IMR-90 (cell line): ENCODE data around the gene THOC6. TPM values are rescaled to one million over a fixed set of nuclear protein-coding genes. Genes with fewer than 3 reads are reported as not detected.

Experiments used
- ATAC-seq: fragments of 200-7000 bp; cut with Tn5 transposase; 2 replicates; pipeline ENCODE4 v1.9.1; 2020; ENCODE audit warnings: low read depth, mild to moderate bottlenecking, moderate library complexity
- BruUV-seq: library from RNA; stranded (reverse); fragments of 400-500 nt; replicated peaks from 2 replicates; lab custom pipeline; 2021; lab: Mats Ljungman, UMichigan
- CTCF ChIA-PET: fragments of 300-600 bp; formaldehyde crosslinking; extraction: SDS; loops from one replicate; lab custom pipeline; 2021; ENCODE audit warnings: antibody characterized with exemption; lab: Yijun Ruan, JAX
- POLR2A ChIA-PET: fragments of 300-600 bp; sonication (Branson Sonifier 250); formaldehyde crosslinking; loops from one replicate; lab custom pipeline; 2022; ENCODE audit warnings: antibody characterized with exemption; ENCODE audit not compliant: unreplicated experiment; lab: Charles Lee
- DNase-seq: peaks from one replicate; pipeline ENCODE4 v3.0.0; 2013
- H2AFZ ChIP-seq: replicated peaks from 2 replicates; pipeline ENCODE3; 2013; ENCODE audit warnings: low read length, mild to moderate bottlenecking; ENCODE audit not compliant: poor library complexity
- H2AK5ac ChIP-seq: 2 replicates; pipeline ENCODE4 v1.6.1; 2013; ENCODE audit warnings: low read depth, low read length, inconsistent platforms
- H2AK9ac ChIP-seq: replicated peaks from 2 replicates; pipeline ENCODE3; 2013; ENCODE audit warnings: mild to moderate bottlenecking, low read depth, low read length, moderate library complexity; ENCODE audit not compliant: poor library complexity
- H2BK120ac ChIP-seq: 2 replicates; pipeline ENCODE4 v1.6.1; 2013; ENCODE audit warnings: low read depth, low read length, inconsistent platforms
- H2BK15ac ChIP-seq: 3 replicates; pipeline ENCODE4 v1.6.1; 2013; ENCODE audit warnings: low read depth, low read length, inconsistent platforms
- H2BK20ac ChIP-seq: 2 replicates; pipeline ENCODE4 v1.6.1; 2013; ENCODE audit warnings: low read depth, mild to moderate bottlenecking, inconsistent platforms, low read length, moderate library complexity
- H2BK5ac ChIP-seq: 2 replicates; pipeline ENCODE4 v1.6.1; 2013; ENCODE audit warnings: mild to moderate bottlenecking, low read depth, low read length, inconsistent platforms; ENCODE audit not compliant: poor library complexity, severe bottlenecking
- H3K14ac ChIP-seq: replicated peaks from 2 replicates; pipeline ENCODE4 v1.6.1; 2013; ENCODE audit warnings: low read depth, low read length, inconsistent platforms
- H3K18ac ChIP-seq: 2 replicates; pipeline ENCODE4 v1.6.1; 2013; ENCODE audit warnings: low read depth, low read length, control low read depth
- H3K23ac ChIP-seq: 2 replicates; pipeline ENCODE4 v1.6.1; 2013; ENCODE audit warnings: low read depth, low read length, inconsistent platforms
- H3K27ac ChIP-seq: 2 replicates; pipeline ENCODE4 v1.5.1; 2013; ENCODE audit warnings: mild to moderate bottlenecking, control low read depth, low read length; ENCODE audit not compliant: insufficient read depth
- H3K27me3 ChIP-seq: 2 replicates; pipeline ENCODE4 v1.6.1; 2013; ENCODE audit warnings: low read length; ENCODE audit not compliant: control insufficient read depth, insufficient read depth
- H3K36me3 ChIP-seq: 2 replicates; pipeline ENCODE4 v1.6.1; 2013; ENCODE audit warnings: low read length, mixed read lengths; ENCODE audit not compliant: control insufficient read depth, insufficient read depth
- H3K4ac ChIP-seq: 2 replicates; pipeline ENCODE4 v1.6.1; 2013; ENCODE audit warnings: low read depth, low read length, inconsistent platforms
- H3K4me1 ChIP-seq: 2 replicates; pipeline ENCODE4 v1.6.1; 2013; ENCODE audit warnings: low read length, mixed read lengths; ENCODE audit not compliant: control insufficient read depth, insufficient read depth
- H3K4me2 ChIP-seq: 2 replicates; pipeline ENCODE4 v1.6.1; 2013; ENCODE audit warnings: low read depth, mild to moderate bottlenecking, control low read depth, low read length, moderate library complexity
- H3K4me3 ChIP-seq: 2 replicates; pipeline ENCODE4 v1.5.1; 2013; ENCODE audit warnings: low read depth, mild to moderate bottlenecking, control low read depth, low read length, moderate library complexity; ENCODE audit not compliant: insufficient read depth
- H3K56ac ChIP-seq: 2 replicates; pipeline ENCODE4 v1.6.1; 2013; ENCODE audit warnings: low read length, inconsistent platforms; ENCODE audit not compliant: insufficient read depth; ENCODE audit errors: extremely low read depth
- H3K79me1 ChIP-seq, 2 experiments: 2 replicates each; pipeline ENCODE4 v1.6.1; 2013; ENCODE audit warnings: low read length in 2 of 2, inconsistent platforms in 1 of 2, low read depth in 1 of 2
- H3K9ac ChIP-seq: 2 replicates; pipeline ENCODE4 v1.6.1; 2013; ENCODE audit warnings: low read depth, low read length, control low read depth
- H3K9me1 ChIP-seq: 2 replicates; pipeline ENCODE4 v1.6.1; 2013; ENCODE audit warnings: low read length, inconsistent platforms; ENCODE audit not compliant: insufficient read depth
- H3K9me3 ChIP-seq: 2 replicates; pipeline ENCODE4 v1.6.1; 2013; ENCODE audit warnings: low read length; ENCODE audit not compliant: control insufficient read depth, insufficient read depth
- H4K20me1 ChIP-seq: 2 replicates; pipeline ENCODE4 v1.6.1; 2013; ENCODE audit warnings: low read length, inconsistent platforms; ENCODE audit not compliant: insufficient read depth
- H4K5ac ChIP-seq: 2 replicates; pipeline ENCODE4 v1.6.1; 2013; ENCODE audit warnings: mild to moderate bottlenecking, low read depth, low read length, control low read depth
- H4K8ac ChIP-seq, 2 experiments: 2 replicates each; pipeline ENCODE4 v1.6.1; 2013; ENCODE audit warnings: low read depth in 2 of 2, low read length in 2 of 2, control low read depth in 1 of 2, inconsistent platforms in 1 of 2
- H4K91ac ChIP-seq: 2 replicates; pipeline ENCODE4 v1.6.1; 2013; ENCODE audit warnings: low read depth, low read length, inconsistent platforms; ENCODE audit not compliant: insufficient read depth
- BHLHE40 ChIP-seq: fragments of 150-350 bp; IDR thresholded peaks from 2 replicates; pipeline ENCODE4 v1.6.1; 2016; ENCODE audit warnings: mild to moderate bottlenecking, low read depth, low read length
- CEBPB ChIP-seq: IDR thresholded peaks from 2 replicates; pipeline ENCODE4 v1.6.1; 2012; ENCODE audit warnings: low read depth, low read length, improper control_type of control experiment
- CHD1 ChIP-seq: IDR thresholded peaks from 2 replicates; pipeline ENCODE4 v1.6.1; 2012; ENCODE audit warnings: low read depth, low read length, improper control_type of control experiment
- FOS ChIP-seq: fragments of 150-350 bp; IDR thresholded peaks from 2 replicates; pipeline ENCODE4 v1.6.1; 2016; ENCODE audit warnings: low read depth, low read length
- MAFK ChIP-seq: IDR thresholded peaks from 2 replicates; pipeline ENCODE4 v1.6.1; 2012; ENCODE audit warnings: low read depth, low read length, improper control_type of control experiment
- MAZ ChIP-seq: IDR thresholded peaks from 2 replicates; pipeline ENCODE4 v1.6.1; 2012; ENCODE audit warnings: low read depth, mild to moderate bottlenecking, low read length, improper control_type of control experiment, moderate library complexity, borderline replicate concordance
- MXI1 ChIP-seq: IDR thresholded peaks from 2 replicates; pipeline ENCODE4 v1.6.1; 2012; ENCODE audit warnings: low read depth, mild to moderate bottlenecking, low read length, moderate library complexity, borderline replicate concordance
- NFE2L2 ChIP-seq: fragments of 150-350 bp; IDR thresholded peaks from 2 replicates; pipeline ENCODE4 v1.6.1; 2016; ENCODE audit warnings: low read depth, mild to moderate bottlenecking, low read length
- POLR2A ChIP-seq: IDR thresholded peaks from 2 replicates; pipeline ENCODE4 v1.6.1; 2012; ENCODE audit warnings: mild to moderate bottlenecking, low read depth, low read length
- RAD21 ChIP-seq: IDR thresholded peaks from 2 replicates; pipeline ENCODE4 v1.6.1; 2012; ENCODE audit warnings: low read length, improper control_type of control experiment
- RCOR1 ChIP-seq: IDR thresholded peaks from 2 replicates; pipeline ENCODE4 v1.6.1; 2012; ENCODE audit warnings: mild to moderate bottlenecking, low read length, improper control_type of control experiment; ENCODE audit not compliant: insufficient replicate concordance
- RFX5 ChIP-seq: IDR thresholded peaks from 2 replicates; pipeline ENCODE4 v1.8.0; 2012; ENCODE audit warnings: low read depth, mild to moderate bottlenecking, low read length, moderate library complexity
- SMC3 ChIP-seq: fragments of 150-350 bp; IDR thresholded peaks from 2 replicates; pipeline ENCODE4 v1.6.1; 2016; ENCODE audit warnings: low read depth, mild to moderate bottlenecking, antibody characterized with exemption, low read length, moderate library complexity
- WGBS, 2 experiments: methylation state at CpG; one replicate each; pipeline versions ENCODE4 v1.1.5 to v1.1.7; 2013; ENCODE audit warnings: missing lambda C conversion rate in 2 of 2; ENCODE audit not compliant: insufficient read length in 1 of 2; ENCODE audit errors: extremely low coverage in 2 of 2; 5-methylcytosine and 5-hydroxymethylcytosine counted together
- dilution Hi-C: fragments of 300-500 bp; cut with HindIII; formaldehyde crosslinking; loops from one replicate; pipeline ENCODE4 v1.14.3; 2018; ENCODE audit warnings: low sequenced_read_pairs; ENCODE audit not compliant: unreplicated experiment
- in situ Hi-C: fragments of 300-500 bp; cut with MboI; formaldehyde crosslinking; loops from 3 replicates; pipeline ENCODE4 v1.14.3; 2019; ENCODE audit warnings: low sequenced_read_pairs, inconsistent platforms, mixed read lengths
- intact Hi-C: fragments of 100-400 bp; cut with micrococcal nuclease; formaldehyde crosslinking; loops from 2 replicates; pipeline ENCODE4 v1.10.0; 2022
- polyA plus RNA-seq, 3 experiments: library from polyadenylated mRNA; depleted of rRNA; stranded (reverse); fragments of >200 nt; gene quantifications; 2 replicates each; pipeline ENCODE4 v1.2.3, GENCODE V29; 2012; ENCODE audit warnings: low replicate concordance in 1 of 3
- total RNA-seq: library from RNA; depleted of rRNA; stranded (reverse); fragments of >200 nt; gene quantifications from 2 replicates; pipeline ENCODE4 v1.2.3, GENCODE V29; 2012
- TF ChIP-seq, protein P1 (sequence below): fragments of 150-350 bp; IDR thresholded peaks from 2 replicates; pipeline ENCODE4 v1.6.1; 2016; ENCODE audit warnings: low read depth, mild to moderate bottlenecking, low read length, moderate library complexity, borderline replicate concordance
- TF ChIP-seq, protein P2 (sequence below): fragments of 150-350 bp; IDR thresholded peaks from 2 replicates; pipeline ENCODE4 v1.6.1; 2017; ENCODE audit warnings: mild to moderate bottlenecking, antibody characterized with exemption, low read length, low read depth
- TF ChIP-seq, protein P3 (sequence below): conservative IDR thresholded peaks from 2 replicates; pipeline ENCODE4 v1.5.1; 2012; ENCODE audit warnings: mild to moderate bottlenecking, low read depth, low read length, improper control_type of control experiment

THOC6 gene
- total and polyA plus RNA-seq, 2 of the 4 experiments (the other 2 are of a cell fraction): 16.8 to 23.1 TPM

DNA sequence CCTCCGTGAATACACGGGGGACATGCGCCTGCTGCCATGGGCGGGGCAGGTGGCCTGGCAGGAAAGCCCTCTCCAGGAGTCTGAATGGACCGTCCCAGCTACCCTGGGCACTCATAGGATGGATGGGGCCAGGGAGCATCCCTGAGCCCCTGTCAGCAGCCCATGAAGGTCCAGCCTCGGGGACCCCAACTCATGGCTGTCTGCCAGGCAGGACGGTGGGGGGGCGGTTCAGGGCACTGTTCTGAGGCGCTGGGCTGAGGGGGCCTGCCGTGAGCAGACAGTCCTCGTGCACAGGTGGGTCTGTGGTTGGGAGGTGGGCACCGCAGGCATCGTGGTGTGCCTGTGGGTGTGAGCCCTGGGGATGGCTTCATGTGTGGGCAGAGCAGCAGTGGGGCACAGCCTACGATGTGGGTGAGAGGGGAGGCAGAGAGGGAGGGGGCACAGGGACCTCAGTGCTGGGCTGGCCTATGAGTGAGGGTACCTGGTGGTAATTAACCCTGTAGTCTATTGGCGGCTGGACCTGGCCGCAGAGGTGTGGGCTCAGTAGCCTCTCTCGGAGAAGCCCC is 37.1 kb upstream of the THOC6 start:
- no peak overlapping the region for H2BK15ac ChIP-seq
- H3K9ac ChIP-seq: no peak overlapping the region
- no peak overlapping the region for H3K4me3 ChIP-seq
- DNase-seq (no peak), ATAC-seq (no peak)
- H2AFZ ChIP-seq: no peak overlapping the region
- 77% methylated on average over 3 of the region's 17 CpGs; no CpG with 5 or more reads in 1 of the 2 experiments for WGBS, 2 experiments
- 0 out of 2 replicates have a peak, but pooled peaks cover 2% of the 10 kb centered on the region for H3K9me1 ChIP-seq
- dilution Hi-C loops (no loop called here), in situ Hi-C loops (no loop called here), intact Hi-C loops (no loop called here)
- CTCF ChIA-PET: interaction anchor here (0.6 to 0.7 kb wide), 2 partner anchors 15 to 1324 kb away, joined by 3 read pairs; no protein-coding TSS in a partner anchor
- H4K8ac ChIP-seq: no peak overlapping the region
- H3K4ac ChIP-seq: no peak overlapping the region
- no TSS peak for BruUV-seq
- no peak overlapping the region for H3K27ac ChIP-seq
- no peak overlapping the region for H2BK20ac ChIP-seq
- H3K14ac ChIP-seq: no peak overlapping the region
- H3K27me3 ChIP-seq: peaks cover 21% of the 10 kb centered on the region
- no peak overlapping the region for H3K56ac ChIP-seq
- H4K5ac ChIP-seq: no peak overlapping the region
- no peak overlapping the region for H4K91ac ChIP-seq
- H2BK120ac ChIP-seq: no peak overlapping the region
- H4K20me1 ChIP-seq: no peaks in the 10 kb centered on the region
- peaks cover 2% of the 10 kb centered on the region; the same call in 1 of the 2 replicates for H3K4me1 ChIP-seq
- H3K9me3 ChIP-seq: no peaks in the 10 kb centered on the region
- no peak overlapping the region for H3K18ac ChIP-seq
- no peak overlapping the region for H3K23ac ChIP-seq
- no peak for TF ChIP-seq MAFK
- TF ChIP-seq SMC3: no peak
- TF ChIP-seq, protein P1, sequence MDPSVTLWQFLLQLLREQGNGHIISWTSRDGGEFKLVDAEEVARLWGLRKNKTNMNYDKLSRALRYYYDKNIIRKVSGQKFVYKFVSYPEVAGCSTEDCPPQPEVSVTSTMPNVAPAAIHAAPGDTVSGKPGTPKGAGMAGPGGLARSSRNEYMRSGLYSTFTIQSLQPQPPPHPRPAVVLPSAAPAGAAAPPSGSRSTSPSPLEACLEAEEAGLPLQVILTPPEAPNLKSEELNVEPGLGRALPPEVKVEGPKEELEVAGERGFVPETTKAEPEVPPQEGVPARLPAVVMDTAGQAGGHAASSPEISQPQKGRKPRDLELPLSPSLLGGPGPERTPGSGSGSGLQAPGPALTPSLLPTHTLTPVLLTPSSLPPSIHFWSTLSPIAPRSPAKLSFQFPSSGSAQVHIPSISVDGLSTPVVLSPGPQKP: no peak
- TF ChIP-seq, protein P2, sequence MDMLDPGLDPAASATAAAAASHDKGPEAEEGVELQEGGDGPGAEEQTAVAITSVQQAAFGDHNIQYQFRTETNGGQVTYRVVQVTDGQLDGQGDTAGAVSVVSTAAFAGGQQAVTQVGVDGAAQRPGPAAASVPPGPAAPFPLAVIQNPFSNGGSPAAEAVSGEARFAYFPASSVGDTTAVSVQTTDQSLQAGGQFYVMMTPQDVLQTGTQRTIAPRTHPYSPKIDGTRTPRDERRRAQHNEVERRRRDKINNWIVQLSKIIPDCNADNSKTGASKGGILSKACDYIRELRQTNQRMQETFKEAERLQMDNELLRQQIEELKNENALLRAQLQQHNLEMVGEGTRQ: no peak
- no peak for TF ChIP-seq RAD21
- no peak for TF ChIP-seq RFX5
- no peak for TF ChIP-seq POLR2A
- TF ChIP-seq NFE2L2: no peak
- no peak for TF ChIP-seq BHLHE40
- TF ChIP-seq CEBPB: no peak
- TF ChIP-seq FOS: no peak
- TF ChIP-seq, protein P3, sequence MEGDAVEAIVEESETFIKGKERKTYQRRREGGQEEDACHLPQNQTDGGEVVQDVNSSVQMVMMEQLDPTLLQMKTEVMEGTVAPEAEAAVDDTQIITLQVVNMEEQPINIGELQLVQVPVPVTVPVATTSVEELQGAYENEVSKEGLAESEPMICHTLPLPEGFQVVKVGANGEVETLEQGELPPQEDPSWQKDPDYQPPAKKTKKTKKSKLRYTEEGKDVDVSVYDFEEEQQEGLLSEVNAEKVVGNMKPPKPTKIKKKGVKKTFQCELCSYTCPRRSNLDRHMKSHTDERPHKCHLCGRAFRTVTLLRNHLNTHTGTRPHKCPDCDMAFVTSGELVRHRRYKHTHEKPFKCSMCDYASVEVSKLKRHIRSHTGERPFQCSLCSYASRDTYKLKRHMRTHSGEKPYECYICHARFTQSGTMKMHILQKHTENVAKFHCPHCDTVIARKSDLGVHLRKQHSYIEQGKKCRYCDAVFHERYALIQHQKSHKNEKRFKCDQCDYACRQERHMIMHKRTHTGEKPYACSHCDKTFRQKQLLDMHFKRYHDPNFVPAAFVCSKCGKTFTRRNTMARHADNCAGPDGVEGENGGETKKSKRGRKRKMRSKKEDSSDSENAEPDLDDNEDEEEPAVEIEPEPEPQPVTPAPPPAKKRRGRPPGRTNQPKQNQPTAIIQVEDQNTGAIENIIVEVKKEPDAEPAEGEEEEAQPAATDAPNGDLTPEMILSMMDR: no peak
- no peak for TF ChIP-seq CHD1
- TF ChIP-seq RCOR1: no peak
- TF ChIP-seq MXI1: no peak
- no peak for TF ChIP-seq MAZ
- H3K4me2 ChIP-seq: no peak overlapping the region
- POLR2A ChIA-PET: no interaction called here
- no peaks in the 10 kb centered on the region for H3K36me3 ChIP-seq
- H2BK5ac ChIP-seq: no peak overlapping the region
- H2AK9ac ChIP-seq: no peak overlapping the region
- H3K79me1 ChIP-seq: no peaks in the 10 kb centered on the region
- H2AK5ac ChIP-seq: no peak overlapping the region
